Hepatocyte (in vitro differentiated cells): ENCODE data around the gene RASGRF2. TPM values are rescaled to one million over a fixed set of nuclear protein-coding genes. Genes with fewer than 3 reads are reported as not detected.

Source experiments
- DNase-seq: peaks from one replicate; pipeline ENCODE4 v3.0.0-alpha.2; 2016; ENCODE audit warnings: low spot score
- H2AFZ ChIP-seq: fragments of 200-600 bp; sonication (generic); 2 replicates; pipeline ENCODE4 v1.6.0; 2016; ENCODE audit warnings: antibody characterized with exemption, mild to moderate bottlenecking
- H3K27ac ChIP-seq: fragments of 200-600 bp; sonication (generic); 2 replicates; pipeline ENCODE4 v1.5.1; 2016; ENCODE audit warnings: mild to moderate bottlenecking
- H3K27me3 ChIP-seq: fragments of 200-600 bp; sonication (generic); 2 replicates; pipeline ENCODE4 v1.6.1; 2016
- H3K36me3 ChIP-seq: fragments of 200-600 bp; sonication (generic); replicated peaks from 2 replicates; pipeline ENCODE4 v1.5.1; 2016; ENCODE audit warnings: low read depth; ENCODE audit not compliant: insufficient read depth
- H3K4me1 ChIP-seq: fragments of 200-600 bp; sonication (generic); 2 replicates; pipeline ENCODE4 v1.5.1; 2016; ENCODE audit warnings: mild to moderate bottlenecking, moderate library complexity; ENCODE audit not compliant: insufficient read depth
- H3K4me2 ChIP-seq: fragments of 200-600 bp; sonication (generic); 2 replicates; pipeline ENCODE4 v1.6.0; 2016
- H3K4me3 ChIP-seq: fragments of 200-600 bp; sonication (generic); 2 replicates; pipeline ENCODE4 v1.5.1; 2016; ENCODE audit warnings: mild to moderate bottlenecking
- H3K79me2 ChIP-seq: fragments of 200-600 bp; sonication (generic); 2 replicates; pipeline ENCODE4 v1.6.0; 2017; ENCODE audit warnings: mild to moderate bottlenecking
- H3K9me2 ChIP-seq: fragments of 200-600 bp; sonication (generic); replicated peaks from 2 replicates; pipeline ENCODE4 v1.6.0; 2017; ENCODE audit warnings: mild to moderate bottlenecking; ENCODE audit not compliant: insufficient read depth
- H3K9me3 ChIP-seq: fragments of 200-600 bp; sonication (generic); 2 replicates; pipeline ENCODE4 v1.5.1; 2016; ENCODE audit warnings: low read depth, mild to moderate bottlenecking
- H4K20me1 ChIP-seq: fragments of 200-600 bp; sonication (generic); 2 replicates; pipeline ENCODE4 v1.6.0; 2016; ENCODE audit warnings: mild to moderate bottlenecking; ENCODE audit not compliant: insufficient read depth, poor library complexity, severe bottlenecking
- EZH2 ChIP-seq: fragments of 200-600 bp; sonication (generic); IDR thresholded peaks from 2 replicates; pipeline ENCODE4 v1.6.1; 2016; ENCODE audit warnings: antibody characterized with exemption, mild to moderate bottlenecking, borderline replicate concordance
- EZH2phosphoT487 ChIP-seq: fragments of 200-600 bp; sonication (generic); IDR thresholded peaks from one replicate; pipeline ENCODE4 v1.6.1; 2018; ENCODE audit warnings: antibody characterized with exemption, mild to moderate bottlenecking, low read depth, moderate library complexity; ENCODE audit not compliant: unreplicated experiment, severe bottlenecking
- WGBS: methylation state at CpG from one replicate; pipeline ENCODE4 v1.1.6; 2016; ENCODE audit warnings: low lambda C conversion rate; ENCODE audit errors: missing lambda C conversion rate; 5-methylcytosine and 5-hydroxymethylcytosine counted together
- polyA plus RNA-seq: library from polyadenylated mRNA; unstranded; fragments of >200 nt; fragmentation: Nextera tagmentation; extraction: Ambion mirVana; gene quantifications from 2 replicates; pipeline ENCODE4 v1.2.1, GENCODE V29; 2016
- total RNA-seq: library from RNA; depleted of rRNA; stranded (reverse); fragments of >200 nt; gene quantifications from 2 replicates; pipeline ENCODE4 v1.2.3, GENCODE V29; 2014
- TF ChIP-seq, protein P1 (sequence below): fragments of 200-600 bp; sonication (generic); IDR thresholded peaks from 2 replicates; pipeline ENCODE4 v1.5.1; 2016; ENCODE audit warnings: antibody characterized with exemption, mild to moderate bottlenecking; ENCODE audit not compliant: poor library complexity

RASGRF2 gene
- total and polyA plus RNA-seq, 2 experiments from 2014 or later = 2.0 to 3.3 TPM

DNA sequence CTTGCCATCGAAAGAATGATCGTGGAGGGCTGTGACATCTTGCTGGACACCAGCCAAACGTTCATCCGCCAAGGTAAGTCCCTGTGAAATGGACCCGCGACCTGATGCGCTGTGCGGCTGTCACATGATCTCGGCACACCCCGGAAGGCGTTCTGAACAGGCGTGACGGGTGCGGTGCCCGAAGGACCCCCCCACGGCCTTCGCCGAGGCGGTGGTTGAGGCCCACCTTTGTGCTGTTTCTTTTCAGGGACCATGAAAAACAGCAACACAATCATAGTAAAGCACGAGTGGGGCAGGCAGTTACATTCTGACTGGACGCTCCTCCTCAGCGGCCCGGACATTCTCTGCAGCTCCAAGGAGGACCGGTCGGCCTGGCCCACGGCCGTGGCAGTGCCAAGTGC lies 126.7 kb downstream of the RASGRF2 start:
- WGBS = 94% methylated on average over 27 of the region's 27 CpGs
- DNase-seq = no peak
- Histone ChIP-seq H3K36me3 (no peaks in the 10 kb centered on the region), H3K4me2 (no peak overlapping the region), H3K9me2 (no peaks in the 10 kb centered on the region), H3K27ac (no peak overlapping the region), H3K9me3 (no peaks in the 10 kb centered on the region), H3K4me1 (no peaks in the 10 kb centered on the region), H4K20me1 (no peaks in the 10 kb centered on the region), H2AFZ (no peak overlapping the region), H3K79me2 (no peaks in the 10 kb centered on the region), H3K4me3 (no peak overlapping the region), H3K27me3 (no peaks in the 10 kb centered on the region)
- TF ChIP-seq EZH2phosphoT487 = no peak
- no peak for TF ChIP-seq EZH2
- TF ChIP-seq, protein P1, sequence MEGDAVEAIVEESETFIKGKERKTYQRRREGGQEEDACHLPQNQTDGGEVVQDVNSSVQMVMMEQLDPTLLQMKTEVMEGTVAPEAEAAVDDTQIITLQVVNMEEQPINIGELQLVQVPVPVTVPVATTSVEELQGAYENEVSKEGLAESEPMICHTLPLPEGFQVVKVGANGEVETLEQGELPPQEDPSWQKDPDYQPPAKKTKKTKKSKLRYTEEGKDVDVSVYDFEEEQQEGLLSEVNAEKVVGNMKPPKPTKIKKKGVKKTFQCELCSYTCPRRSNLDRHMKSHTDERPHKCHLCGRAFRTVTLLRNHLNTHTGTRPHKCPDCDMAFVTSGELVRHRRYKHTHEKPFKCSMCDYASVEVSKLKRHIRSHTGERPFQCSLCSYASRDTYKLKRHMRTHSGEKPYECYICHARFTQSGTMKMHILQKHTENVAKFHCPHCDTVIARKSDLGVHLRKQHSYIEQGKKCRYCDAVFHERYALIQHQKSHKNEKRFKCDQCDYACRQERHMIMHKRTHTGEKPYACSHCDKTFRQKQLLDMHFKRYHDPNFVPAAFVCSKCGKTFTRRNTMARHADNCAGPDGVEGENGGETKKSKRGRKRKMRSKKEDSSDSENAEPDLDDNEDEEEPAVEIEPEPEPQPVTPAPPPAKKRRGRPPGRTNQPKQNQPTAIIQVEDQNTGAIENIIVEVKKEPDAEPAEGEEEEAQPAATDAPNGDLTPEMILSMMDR = no peak

GRCh38 chr5:81091199-81091598 lies 131.0 kb downstream of the RASGRF2 start:
- Histone ChIP-seq H3K9me2 (no peaks in the 10 kb centered on the region), H3K4me3 (no peak overlapping the region), H3K9me3 (no peaks in the 10 kb centered on the region), H3K79me2 (no peaks in the 10 kb centered on the region), H3K4me1 (no peaks in the 10 kb centered on the region), H3K36me3 (no peaks in the 10 kb centered on the region), H3K4me2 (no peak overlapping the region), H2AFZ (no peak overlapping the region), H4K20me1 (no peaks in the 10 kb centered on the region), H3K27ac (no peak overlapping the region), H3K27me3 (no peaks in the 10 kb centered on the region)
- 97% methylated on average over 3 of the region's 3 CpGs for WGBS
- TF ChIP-seq, protein P1 = no peak
- no peak for TF ChIP-seq EZH2phosphoT487
- no peak for TF ChIP-seq EZH2
- DNase-seq = no peak

DNA sequence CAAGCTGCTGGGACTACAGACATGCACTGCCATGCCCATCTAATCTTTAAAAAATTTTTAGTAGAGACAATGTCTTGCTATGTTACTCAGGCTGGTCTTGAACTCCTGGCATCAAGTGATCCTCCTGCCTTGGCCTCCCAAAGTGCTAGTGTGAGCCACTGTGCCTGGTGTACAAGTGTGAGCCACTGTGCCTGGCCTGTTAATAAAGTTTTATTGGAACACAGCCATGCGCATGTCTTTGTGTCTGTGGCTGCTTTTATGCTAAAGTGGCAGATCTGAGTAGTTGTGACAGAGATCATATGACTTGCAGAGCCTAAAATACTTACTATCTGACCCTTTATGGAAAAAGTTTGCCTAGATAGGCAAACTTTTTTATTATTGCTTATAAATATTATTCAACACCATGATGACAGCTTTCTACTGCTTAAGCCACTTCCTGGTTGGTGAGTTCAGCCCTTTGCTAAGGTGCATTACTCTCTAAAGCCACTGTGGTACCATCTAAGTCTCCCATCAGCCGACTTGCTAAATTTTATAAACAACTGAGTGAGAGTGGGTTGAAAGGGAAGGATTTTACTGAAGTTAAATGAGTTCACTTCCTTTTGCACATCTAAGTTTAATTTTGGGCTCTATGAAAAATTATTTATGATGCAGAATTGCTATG lies 133.5 kb downstream of the RASGRF2 start:
- no peak overlapping the region for H3K27ac ChIP-seq
- no peaks in the 10 kb centered on the region for H3K9me2 ChIP-seq
- no peaks in the 10 kb centered on the region for H3K27me3 ChIP-seq
- no peak overlapping the region for H3K4me3 ChIP-seq
- H2AFZ ChIP-seq = no peak overlapping the region
- H3K36me3 ChIP-seq = no peaks in the 10 kb centered on the region
- 59% methylated on average over 2 of the region's 2 CpGs for WGBS
- no peak overlapping the region for H3K4me2 ChIP-seq
- H3K4me1 ChIP-seq = no peaks in the 10 kb centered on the region
- no peak for TF ChIP-seq EZH2
- no peak for TF ChIP-seq EZH2phosphoT487
- TF ChIP-seq, protein P1 = no peak
- H3K79me2 ChIP-seq = no peaks in the 10 kb centered on the region
- DNase-seq = no peak
- H4K20me1 ChIP-seq = no peaks in the 10 kb centered on the region
- no peaks in the 10 kb centered on the region for H3K9me3 ChIP-seq

- H3K27me3 ChIP-seq = no peaks in the 10 kb centered on the region
- no peaks in the 10 kb centered on the region for H3K4me1 ChIP-seq
- DNase-seq = no peak
- WGBS = 96% methylated on average over 1 of the region's 1 CpG
- TF ChIP-seq, protein P1 = no peak
- TF ChIP-seq EZH2 = no peak
- TF ChIP-seq EZH2phosphoT487 = no peak
- no peak overlapping the region for H3K27ac ChIP-seq
- no peak overlapping the region for H2AFZ ChIP-seq
- no peaks in the 10 kb centered on the region for H4K20me1 ChIP-seq
- no peak overlapping the region for H3K4me3 ChIP-seq
- no peaks in the 10 kb centered on the region for H3K79me2 ChIP-seq
- no peaks in the 10 kb centered on the region for H3K9me2 ChIP-seq
- no peak overlapping the region for H3K4me2 ChIP-seq
- no peaks in the 10 kb centered on the region for H3K36me3 ChIP-seq
- H3K9me3 ChIP-seq = no peaks in the 10 kb centered on the region
These were observed 135.7 kb downstream of the RASGRF2 start for GRCh38 chr5:81095835-81096234.
